ENCODE measurements around the gene SLFN12.

DNA sequence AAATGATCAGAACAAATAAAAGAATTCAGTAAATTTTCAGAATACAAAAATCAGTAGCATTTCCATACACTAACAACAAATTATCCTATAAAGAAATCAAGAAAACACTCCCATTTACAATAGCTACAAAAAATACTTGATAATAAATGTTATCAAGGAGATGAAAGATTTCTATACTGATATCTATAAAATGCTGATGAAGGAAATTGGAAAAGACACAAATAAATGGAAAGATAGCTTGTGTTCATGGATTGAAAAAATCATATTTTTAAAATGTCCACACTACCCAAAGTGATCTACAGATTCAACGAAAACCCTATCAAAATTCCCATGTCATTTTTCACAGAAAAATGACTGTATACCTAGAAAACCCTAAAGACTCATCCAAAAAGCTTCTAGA, 18.1 kb downstream of the SLFN12 start:
- TF ChIP-seq CEBPB (IDR thresholded peaks at IDR 0.05) (no peak), TAF1 (IDR thresholded peaks at IDR 0.05; ENCODE audit: low read depth) (no peak), YY1 (IDR thresholded peaks at IDR 0.05; ENCODE audit: low read depth) (no peak), REST (IDR thresholded peaks at IDR 0.05; ENCODE audit: low read depth) (no peak), EGR1 (IDR thresholded peaks at IDR 0.05) (no peak), RAD21 (IDR thresholded peaks at IDR 0.05; ENCODE audit: low read depth) (no peak), CREB1 (IDR thresholded peaks at IDR 0.05; ENCODE audit: low read depth) (no peak), TCF12 (IDR thresholded peaks at IDR 0.05; ENCODE audit: low read depth) (no peak), EP300 (IDR thresholded peaks at IDR 0.05; ENCODE audit: borderline replicate concordance) (no peak), FOXM1 (IDR thresholded peaks at IDR 0.05; ENCODE audit: borderline replicate concordance, low read depth) (no peak), NFIC (IDR thresholded peaks at IDR 0.05) (no peak), TEAD4 (IDR thresholded peaks at IDR 0.05) (no peak)
- TF ChIP-seq, protein P1, sequence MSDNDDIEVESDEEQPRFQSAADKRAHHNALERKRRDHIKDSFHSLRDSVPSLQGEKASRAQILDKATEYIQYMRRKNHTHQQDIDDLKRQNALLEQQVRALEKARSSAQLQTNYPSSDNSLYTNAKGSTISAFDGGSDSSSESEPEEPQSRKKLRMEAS (IDR thresholded peaks at IDR 0.05), result no peak
- TF ChIP-seq, protein P2, sequence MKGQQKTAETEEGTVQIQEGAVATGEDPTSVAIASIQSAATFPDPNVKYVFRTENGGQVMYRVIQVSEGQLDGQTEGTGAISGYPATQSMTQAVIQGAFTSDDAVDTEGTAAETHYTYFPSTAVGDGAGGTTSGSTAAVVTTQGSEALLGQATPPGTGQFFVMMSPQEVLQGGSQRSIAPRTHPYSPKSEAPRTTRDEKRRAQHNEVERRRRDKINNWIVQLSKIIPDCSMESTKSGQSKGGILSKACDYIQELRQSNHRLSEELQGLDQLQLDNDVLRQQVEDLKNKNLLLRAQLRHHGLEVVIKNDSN (IDR thresholded peaks at IDR 0.05), result no peak

Measured in Ishikawa (cell line).